ENCODE results near the gene UMPS.

GRCh38 chr3:124796477-124796876 lies 66.2 kb downstream of the UMPS start:
- TF ChIP-seq JUNB (IDR thresholded peaks at IDR 0.05; ENCODE audit: unreplicated experiment), result no peak
- no peak for TF ChIP-seq EZH2phosphoT487 (IDR thresholded peaks at IDR 0.05; ENCODE audit: unreplicated experiment)
- TF ChIP-seq EZH2 (IDR thresholded peaks at IDR 0.05; ENCODE audit: low read depth, unreplicated experiment), result no peak
- TF ChIP-seq CTCF (conservative IDR thresholded peaks at IDR 0.05; ENCODE audit: low read depth in 2 of 2), result no peak

Measured in GM23338 (cell line).